Measurements from ENCODE around the gene CHD6. TPM values are rescaled to one million over a fixed set of nuclear protein-coding genes. Genes with fewer than 3 reads are reported as not detected.

Gene CHD6
- total RNA-seq, 1 experiment from 2014 or later = 20.9 TPM

GRCh38 chr20:41497186-41497895, 120.8 kb downstream of the CHD6 start:
- no peaks in the 10 kb centered on the region for H3K27me3 ChIP-seq (replicated peaks)
- H3K9me3 ChIP-seq (replicated peaks) = no peaks in the 10 kb centered on the region
- DNase-seq (ENCODE audit: low read depth in 1 of 2, low spot score in 2 of 2) = no peak
- H3K36me3 ChIP-seq = peaks cover 11% of the 10 kb centered on the region
- H3K27ac ChIP-seq = no peak overlapping the region
- peaks cover 14% of the 10 kb centered on the region for H3K4me1 ChIP-seq (replicated peaks)
- H3K4me3 ChIP-seq = no peak overlapping the region

GRCh38 chr20:41494451-41494850, 123.7 kb downstream of the CHD6 start:
- Histone ChIP-seq H3K4me3 (no peak overlapping the region), H3K9me3 (replicated peaks) (no peaks in the 10 kb centered on the region), H3K36me3 (peaks cover 26% of the 10 kb centered on the region), H3K4me1 (replicated peaks) (no peaks in the 10 kb centered on the region), H3K27me3 (replicated peaks) (no peaks in the 10 kb centered on the region), H3K27ac (no peak overlapping the region)
- no peak for DNase-seq (ENCODE audit: low read depth in 1 of 2, low spot score in 2 of 2)

GRCh38 chr20:41483553-41483930, 134.6 kb downstream of the CHD6 start:
- Histone ChIP-seq H3K4me3 (no peak overlapping the region), H3K27me3 (replicated peaks) (no peaks in the 10 kb centered on the region), H3K36me3 (peaks cover 57% of the 10 kb centered on the region), H3K27ac (peak overlapping the region; percentile 91), H3K9me3 (replicated peaks) (0 out of 2 replicates have a peak, but pooled peaks cover 2% of the 10 kb centered on the region), H3K4me1 (replicated peaks) (peaks cover 35% of the 10 kb centered on the region)
- DNase-seq (ENCODE audit: low read depth in 1 of 2, low spot score in 2 of 2) = peak; percentile 42 to 53

GRCh38 chr20:41482647-41483552, 135.3 kb downstream of the CHD6 start:
- Histone ChIP-seq H3K36me3 (peaks cover 50% of the 10 kb centered on the region), H3K27me3 (replicated peaks) (no peaks in the 10 kb centered on the region), H3K27ac (peak overlapping the region; percentile 91), H3K9me3 (replicated peaks) (0 out of 2 replicates have a peak, but pooled peaks cover 2% of the 10 kb centered on the region), H3K4me1 (replicated peaks) (peaks cover 35% of the 10 kb centered on the region), H3K4me3 (no peak overlapping the region)
- peak; percentile 46 to 87 for DNase-seq (ENCODE audit: low read depth in 1 of 2, low spot score in 2 of 2)

GRCh38 chr20:41480054-41480770, 138.0 kb downstream of the CHD6 start:
- no peak for DNase-seq (ENCODE audit: low read depth in 1 of 2, low spot score in 2 of 2)
- peak overlapping the region; percentile 91; the same call in 1 of the 2 replicates for H3K27ac ChIP-seq

GRCh38 chr20:41479113-41479512, 139.1 kb downstream of the CHD6 start:
- Histone ChIP-seq H3K27ac (no peak overlapping the region), H3K4me3 (no peak overlapping the region), H3K27me3 (replicated peaks) (no peaks in the 10 kb centered on the region), H3K4me1 (replicated peaks) (peaks cover 38% of the 10 kb centered on the region), H3K36me3 (peaks cover 35% of the 10 kb centered on the region), H3K9me3 (replicated peaks) (0 out of 2 replicates have a peak, but pooled peaks cover 2% of the 10 kb centered on the region)
- DNase-seq (ENCODE audit: low read depth in 1 of 2, low spot score in 2 of 2) = no peak

More at GRCh38 chr20:41480054-41480770, 138.0 kb downstream of the CHD6 start:
- Histone ChIP-seq H3K27me3 (replicated peaks) (no peaks in the 10 kb centered on the region), H3K4me3 (no peak overlapping the region), H3K36me3 (peaks cover 38% of the 10 kb centered on the region), H3K4me1 (replicated peaks) (peaks cover 39% of the 10 kb centered on the region), H3K9me3 (replicated peaks) (0 out of 2 replicates have a peak, but pooled peaks cover 2% of the 10 kb centered on the region)

- Histone ChIP-seq H3K27me3 (replicated peaks) (no peaks in the 10 kb centered on the region), H3K4me1 (replicated peaks) (peaks cover 36% of the 10 kb centered on the region), H3K4me3 (no peak overlapping the region), H3K27ac (no peak overlapping the region), H3K9me3 (replicated peaks) (0 out of 2 replicates have a peak, but pooled peaks cover 2% of the 10 kb centered on the region), H3K36me3 (peaks cover 35% of the 10 kb centered on the region; the same call in 1 of the 2 replicates)
- DNase-seq (ENCODE audit: low read depth in 1 of 2, low spot score in 2 of 2) = no peak
Observed at GRCh38 chr20:41478026-41478425, 140.2 kb downstream of the CHD6 start.

- Histone ChIP-seq H3K27me3 (replicated peaks) (no peaks in the 10 kb centered on the region), H3K4me1 (replicated peaks) (peaks cover 26% of the 10 kb centered on the region), H3K27ac (no peak overlapping the region), H3K9me3 (replicated peaks) (0 out of 2 replicates have a peak, but pooled peaks cover 2% of the 10 kb centered on the region), H3K36me3 (peaks cover 45% of the 10 kb centered on the region), H3K4me3 (no peak overlapping the region)
- no peak for DNase-seq (ENCODE audit: low read depth in 1 of 2, low spot score in 2 of 2)
Observed at GRCh38 chr20:41476446-41476845, 141.7 kb downstream of the CHD6 start.

GRCh38 chr20:41476013-41476441, 142.2 kb downstream of the CHD6 start:
- no peak overlapping the region for H3K4me3 ChIP-seq
- DNase-seq (ENCODE audit: low read depth in 1 of 2, low spot score in 2 of 2) = no peak
- H3K9me3 ChIP-seq (replicated peaks) = 0 out of 2 replicates have a peak, but pooled peaks cover 2% of the 10 kb centered on the region
- H3K27ac ChIP-seq = no peak overlapping the region
- no peaks in the 10 kb centered on the region for H3K27me3 ChIP-seq (replicated peaks)
- peaks cover 26% of the 10 kb centered on the region for H3K4me1 ChIP-seq (replicated peaks)
- peaks cover 45% of the 10 kb centered on the region for H3K36me3 ChIP-seq

GRCh38 chr20:41475503-41475902, 142.7 kb downstream of the CHD6 start:
- H3K9me3 ChIP-seq (replicated peaks) = 0 out of 2 replicates have a peak, but pooled peaks cover 2% of the 10 kb centered on the region
- H3K4me1 ChIP-seq (replicated peaks) = peaks cover 23% of the 10 kb centered on the region
- H3K27me3 ChIP-seq (replicated peaks) = no peaks in the 10 kb centered on the region
- no peak overlapping the region for H3K27ac ChIP-seq
- H3K4me3 ChIP-seq = no peak overlapping the region
- H3K36me3 ChIP-seq = peaks cover 48% of the 10 kb centered on the region
- DNase-seq (ENCODE audit: low read depth in 1 of 2, low spot score in 2 of 2) = no peak

GRCh38 chr20:41470362-41471095, 147.6 kb downstream of the CHD6 start:
- Histone ChIP-seq H3K27me3 (replicated peaks) (no peaks in the 10 kb centered on the region), H3K4me1 (replicated peaks) (peaks cover 11% of the 10 kb centered on the region)

GRCh38 chr20:41469868-41470267, 148.3 kb downstream of the CHD6 start:
- DNase-seq (ENCODE audit: low read depth in 1 of 2, low spot score in 2 of 2) = no peak
- Histone ChIP-seq H3K4me1 (replicated peaks) (peaks cover 11% of the 10 kb centered on the region), H3K27ac (no peak overlapping the region), H3K27me3 (replicated peaks) (no peaks in the 10 kb centered on the region), H3K36me3 (peaks cover 31% of the 10 kb centered on the region), H3K4me3 (no peak overlapping the region), H3K9me3 (replicated peaks) (peaks cover 3% of the 10 kb centered on the region; the same call in 1 of the 2 replicates)

More at GRCh38 chr20:41470362-41471095, 147.6 kb downstream of the CHD6 start:
- peaks cover 37% of the 10 kb centered on the region for H3K36me3 ChIP-seq
- no peak for DNase-seq (ENCODE audit: low read depth in 1 of 2, low spot score in 2 of 2)
- H3K4me3 ChIP-seq = no peak overlapping the region
- no peak overlapping the region for H3K27ac ChIP-seq
- no peaks in the 10 kb centered on the region for H3K9me3 ChIP-seq (replicated peaks)

All from SJSA1 (cell line).